Activated CD4-positive, alpha-beta T cell treated with anti-CD3 and anti-CD28 coated beads, Interleukin-10, Interleukin-2, amounts not matched to agents 100 ng/mL and 50 ng/mL, durations not matched to agents 16 hours and 8 hours (primary cell): ENCODE data around the gene CMIP.
"Not testable (repeated sequence)": the region's sequence is repeated elsewhere in the genome, so short reads cannot be mapped to it uniquely, and the experiment has no call there.

Source experiments
- DNase-seq: peaks from one replicate; pipeline ENCODE4 v3.0.0-alpha.2; 2020

The CMIP gene

DNA sequence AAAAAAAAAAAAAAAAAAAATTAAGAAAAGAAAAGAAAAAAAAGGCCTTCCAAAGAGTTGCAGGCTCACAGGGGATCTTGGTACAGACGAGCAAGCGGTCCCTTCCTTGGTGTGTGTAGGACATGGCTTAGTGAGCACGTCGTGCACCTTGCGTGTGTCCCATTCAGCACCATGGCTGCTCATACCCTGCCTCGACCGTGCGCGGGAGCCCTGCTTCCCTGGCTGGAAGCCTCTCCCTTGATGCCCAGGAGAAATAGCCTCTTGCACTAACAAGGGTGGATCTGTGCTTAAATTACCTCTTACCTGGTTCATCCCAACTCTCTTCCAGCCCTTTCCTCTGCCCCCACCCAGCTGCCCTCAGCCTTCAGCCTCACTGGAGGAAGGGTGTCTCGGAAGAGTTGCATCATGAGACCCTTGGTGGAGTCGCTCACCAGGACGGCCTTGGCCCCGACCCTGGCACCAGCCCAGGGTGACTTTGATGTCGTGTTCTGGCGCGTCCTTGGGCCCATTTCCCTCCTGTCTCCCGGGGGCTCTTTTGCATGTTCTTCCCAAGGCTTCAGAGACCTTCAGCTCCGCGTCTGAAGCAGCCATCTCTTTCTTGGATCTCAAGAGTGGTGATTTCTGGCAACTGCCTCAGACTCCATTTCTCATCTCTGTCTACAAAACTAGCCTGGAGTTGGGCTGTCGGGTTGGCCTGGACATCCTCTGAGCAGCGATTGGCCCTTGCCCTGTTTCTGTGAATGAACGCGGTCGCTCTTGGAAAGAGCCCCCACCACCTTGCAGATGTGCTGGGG is 127.2 kb downstream of the CMIP start:
- DNase-seq: no peak

DNA sequence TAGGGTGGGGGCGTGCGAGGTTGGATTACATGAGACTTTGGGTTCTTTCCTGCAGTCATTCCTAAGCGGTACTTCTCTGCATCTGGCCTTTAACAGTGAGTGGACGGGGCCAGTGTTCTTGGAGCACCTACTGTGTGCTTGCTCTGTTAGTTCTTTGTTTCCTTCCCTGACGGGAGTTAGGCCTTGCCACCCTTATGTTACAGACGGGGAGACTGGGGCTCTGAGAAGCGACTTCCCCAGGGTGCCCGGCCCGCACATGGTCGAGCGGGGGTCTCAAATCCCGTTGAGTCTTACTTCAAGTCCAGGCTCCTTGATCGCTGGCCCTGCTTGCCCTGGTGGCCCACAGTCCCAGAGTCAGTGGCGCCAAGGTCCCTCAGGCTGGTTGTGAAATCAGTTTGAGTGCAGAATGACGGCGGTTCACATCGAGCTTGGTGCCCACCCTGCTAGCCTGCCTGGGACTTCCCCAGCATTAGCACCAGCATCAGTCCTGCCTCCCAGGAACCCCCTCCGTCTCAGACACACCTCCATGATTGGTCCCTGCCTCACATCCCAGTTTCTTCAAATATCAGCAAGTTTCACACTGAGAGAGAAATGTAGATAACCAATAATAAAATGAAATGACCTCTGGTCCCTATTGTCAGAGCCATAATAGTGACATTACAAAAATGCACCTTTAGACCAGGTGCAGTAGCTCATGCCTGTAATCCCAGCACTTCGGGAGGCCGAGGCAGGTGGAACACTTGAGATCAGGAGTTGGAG is 128.0 kb downstream of the CMIP start:
- DNase-seq: no peak

DNA sequence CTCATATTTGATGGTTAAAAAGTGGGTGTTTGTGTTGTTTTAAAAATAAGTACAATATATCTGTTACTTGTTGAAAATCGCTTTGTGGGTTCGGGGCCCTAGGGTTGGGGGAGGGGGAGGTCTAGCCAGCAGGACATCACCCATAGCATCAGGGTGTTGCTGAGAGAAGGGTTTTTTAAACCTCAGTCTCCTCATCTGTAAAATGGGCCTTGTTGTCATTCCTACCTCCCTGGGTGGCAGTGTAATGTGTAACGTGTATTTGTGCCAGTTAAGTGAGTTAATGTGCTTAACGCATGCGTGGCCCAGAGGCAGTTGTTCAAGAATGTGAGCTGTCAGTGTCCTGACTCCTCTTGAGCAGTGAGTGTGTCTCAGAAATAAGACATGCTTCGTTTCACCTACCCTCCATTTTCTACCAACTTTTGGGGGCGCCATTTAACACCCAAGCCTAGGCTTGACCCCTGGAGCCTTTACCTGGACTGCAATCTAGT is 129.0 kb downstream of the CMIP start:
- no peak for DNase-seq

DNA sequence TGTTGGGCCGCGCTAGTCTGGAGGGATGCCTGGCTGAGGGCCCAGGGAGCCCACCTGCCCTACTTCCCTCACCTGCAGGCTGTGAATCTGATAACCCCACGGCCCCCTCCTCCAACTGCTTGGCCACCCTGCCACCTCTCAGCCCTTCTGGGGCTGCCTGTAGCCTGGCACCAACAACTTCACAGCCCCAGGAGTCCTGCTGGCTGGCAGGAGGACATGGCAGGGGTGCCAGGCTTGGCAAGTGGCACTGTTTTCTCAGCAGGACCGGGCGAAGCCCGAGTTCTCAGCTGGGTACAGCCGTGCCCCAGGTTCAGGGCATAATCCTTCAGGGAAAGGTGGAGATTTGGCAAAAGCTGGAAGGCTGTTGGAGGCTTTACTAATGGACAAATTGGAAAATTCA is 129.6 kb downstream of the CMIP start:
- DNase-seq: no peak

DNA sequence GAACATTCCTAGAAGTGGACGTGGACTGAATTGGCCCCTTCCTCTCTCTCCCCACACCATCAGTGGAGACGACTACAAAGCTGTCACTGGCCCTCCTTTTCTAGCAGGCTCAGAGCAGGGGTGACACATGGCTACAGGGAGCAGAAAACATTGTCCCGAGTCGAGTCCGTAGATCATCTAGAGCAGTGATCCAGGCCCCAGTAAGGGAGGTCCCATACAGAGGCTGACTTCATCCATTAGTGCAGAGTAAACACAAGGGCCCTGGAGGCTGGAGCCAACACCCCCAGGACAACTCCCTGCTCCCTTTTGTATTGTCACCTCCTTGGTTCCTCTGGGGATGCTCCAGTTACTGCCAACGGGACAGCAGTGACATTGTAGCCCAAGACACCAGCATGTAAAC is 130.7 kb downstream of the CMIP start:
- DNase-seq: no peak

DNA sequence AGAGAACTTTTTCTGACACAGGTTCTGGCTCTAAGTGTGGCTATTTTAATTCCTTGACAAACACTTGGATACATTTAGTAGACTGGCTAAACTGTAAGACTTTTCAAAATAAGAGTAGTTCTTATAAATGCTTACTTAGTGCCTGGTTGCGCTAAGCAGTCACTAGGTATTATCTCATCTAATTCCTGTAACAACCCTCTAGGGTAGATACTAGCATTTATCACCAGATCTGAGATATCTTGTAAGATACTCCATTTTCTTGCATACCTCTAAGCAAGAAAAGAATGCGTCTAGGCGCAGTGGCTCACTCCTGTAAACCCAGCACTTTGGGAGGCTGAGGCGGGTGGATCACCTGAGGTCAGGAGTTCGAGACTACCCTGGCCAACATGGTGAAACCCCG is 131.2 kb downstream of the CMIP start:
- DNase-seq: no peak

DNA sequence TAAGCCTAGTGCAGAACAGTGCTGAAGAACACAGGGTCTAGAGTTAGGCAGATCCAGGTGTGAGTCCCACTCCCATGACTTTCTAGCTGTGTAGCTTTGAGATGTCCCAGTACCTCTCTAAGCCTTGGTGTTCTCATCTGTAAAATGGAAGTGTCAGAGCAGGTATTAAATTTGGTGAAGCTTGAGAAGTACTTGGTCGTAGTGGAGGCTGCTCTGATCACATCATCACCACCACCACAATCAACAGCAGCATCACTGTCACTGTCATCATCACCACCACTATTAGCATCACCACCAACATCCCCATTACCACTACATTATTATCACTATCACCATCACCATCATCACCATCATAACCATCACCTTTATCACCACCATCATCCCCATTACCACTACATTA is 132.1 kb downstream of the CMIP start:
- DNase-seq: no peak

DNA sequence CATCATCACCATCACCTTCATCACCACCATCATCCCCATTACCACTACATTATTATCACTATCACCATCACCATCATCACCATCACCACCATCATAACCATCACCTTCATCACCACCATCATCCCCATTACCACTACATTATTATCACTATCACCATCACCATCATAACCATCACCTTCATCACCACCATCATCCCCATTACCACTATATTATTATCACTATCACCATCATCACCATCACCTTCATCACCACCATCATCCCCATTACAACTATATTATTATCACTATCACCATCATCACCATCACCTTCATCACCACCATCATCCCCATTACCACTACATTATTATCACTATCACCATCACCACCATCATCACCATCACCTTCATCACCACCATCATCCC is 132.7 kb downstream of the CMIP start:
- DNase-seq: not testable (repeated sequence)

DNA sequence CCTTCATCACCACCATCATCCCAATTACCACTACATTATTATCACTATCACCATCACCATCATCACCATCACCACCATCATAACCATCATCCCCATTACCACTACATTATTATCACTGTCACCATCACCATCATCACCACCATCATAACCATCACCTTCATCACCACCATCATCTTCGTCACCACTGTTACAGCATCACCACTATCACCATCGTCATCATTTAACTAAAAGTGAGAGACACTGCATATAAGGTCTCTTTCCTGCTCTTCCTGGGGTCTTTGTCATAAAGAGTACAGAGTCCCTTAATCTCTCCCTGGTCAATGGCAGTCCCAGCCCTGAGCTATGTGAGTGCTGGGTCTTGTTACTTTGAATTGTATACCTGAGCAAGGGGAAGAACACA is 133.5 kb downstream of the CMIP start:
- no peak for DNase-seq

DNA sequence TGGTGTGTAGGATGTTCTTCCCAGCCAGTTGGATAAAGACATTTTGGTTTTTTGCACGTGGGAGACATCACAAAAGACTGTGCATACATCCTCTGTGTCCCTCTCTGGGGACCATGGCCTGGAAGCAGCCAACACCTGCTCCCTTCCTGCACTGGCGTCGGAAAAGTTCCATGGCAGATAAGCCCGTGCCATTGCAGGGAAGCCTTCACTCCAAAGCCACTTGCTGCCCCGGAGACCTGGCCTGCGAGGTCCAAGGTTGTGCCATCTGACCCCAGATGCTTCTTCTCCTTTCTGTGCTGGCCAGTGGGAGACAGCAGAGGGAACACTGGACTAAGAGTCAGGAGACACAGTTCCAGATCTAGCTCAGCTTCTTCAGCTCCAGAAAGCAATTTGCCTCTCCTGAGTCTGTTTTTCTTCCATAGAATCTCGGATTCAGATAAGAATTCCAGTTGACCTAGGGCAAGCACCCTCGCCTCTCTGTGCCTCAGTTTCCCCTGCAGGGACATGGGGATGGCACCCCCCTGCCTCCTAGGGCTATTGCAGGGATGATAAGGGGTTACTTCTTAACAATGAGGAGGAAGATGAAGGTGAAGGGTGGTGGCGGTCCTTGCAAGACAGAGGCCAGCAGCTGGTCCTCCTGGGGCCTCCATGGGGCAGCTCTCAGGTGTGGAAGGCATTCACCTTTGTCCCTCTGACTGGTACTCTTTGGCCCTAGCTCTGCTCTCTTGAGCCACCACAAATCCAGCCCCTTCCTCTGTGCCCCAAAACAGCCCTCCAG is 134.2 kb downstream of the CMIP start:
- DNase-seq: no peak

DNA sequence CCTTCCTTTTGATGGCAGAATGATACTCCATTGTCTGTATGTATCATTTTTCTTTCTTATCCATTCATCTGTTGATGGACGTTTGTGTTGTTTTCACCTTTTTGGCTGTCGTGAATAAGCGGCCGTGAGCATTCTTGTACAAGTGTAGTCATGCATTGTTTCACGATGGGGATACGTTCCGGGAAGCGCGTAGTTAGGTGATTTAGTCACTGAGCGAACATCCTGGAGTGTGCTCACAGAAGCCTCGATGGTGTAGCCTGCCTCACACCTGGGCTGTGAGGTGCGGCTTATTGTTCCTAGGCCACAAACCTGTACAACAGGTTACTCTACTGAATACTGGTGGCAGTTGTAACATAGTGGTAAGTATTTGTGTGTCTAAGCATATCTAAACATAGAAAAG is 136.5 kb downstream of the CMIP start:
- DNase-seq: no peak

DNA sequence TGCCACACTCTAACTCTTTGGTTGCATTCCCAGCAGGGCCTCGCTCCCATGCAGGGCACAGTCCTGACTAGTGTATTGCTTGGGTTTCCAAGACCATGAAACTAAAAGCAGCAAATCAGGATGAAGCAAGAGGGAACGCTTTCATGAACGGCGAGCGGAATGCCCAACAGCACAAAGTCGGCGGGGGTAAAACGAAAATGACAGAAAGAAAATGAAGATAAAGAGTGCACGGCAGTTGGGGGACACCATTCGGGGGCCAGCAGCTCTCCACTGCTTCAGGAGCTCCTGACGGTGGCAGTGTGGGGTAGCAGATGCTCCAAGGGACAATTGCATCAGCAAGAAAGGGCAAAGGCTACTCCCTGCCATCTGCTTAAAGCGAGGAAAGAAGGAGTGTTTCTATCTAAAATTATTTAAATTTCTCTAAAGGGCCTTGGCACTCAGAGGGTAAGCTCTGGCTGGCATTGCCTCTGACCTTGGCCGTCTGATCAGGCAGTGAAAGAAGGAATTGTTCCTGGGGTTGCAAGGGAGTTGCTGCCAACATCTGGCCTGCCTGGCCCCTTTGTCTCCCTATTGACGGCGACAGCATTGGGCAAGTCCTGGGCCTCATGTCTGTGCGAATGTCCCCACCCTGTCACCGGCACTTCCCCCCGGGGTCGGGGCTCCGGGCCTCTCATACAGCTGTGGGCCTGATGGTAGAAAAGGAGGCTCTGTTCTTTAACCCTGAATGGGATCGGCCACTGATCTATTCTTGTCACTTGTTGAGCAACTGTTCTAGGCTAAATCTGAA is 138.2 kb downstream of the CMIP start:
- DNase-seq: no peak

DNA sequence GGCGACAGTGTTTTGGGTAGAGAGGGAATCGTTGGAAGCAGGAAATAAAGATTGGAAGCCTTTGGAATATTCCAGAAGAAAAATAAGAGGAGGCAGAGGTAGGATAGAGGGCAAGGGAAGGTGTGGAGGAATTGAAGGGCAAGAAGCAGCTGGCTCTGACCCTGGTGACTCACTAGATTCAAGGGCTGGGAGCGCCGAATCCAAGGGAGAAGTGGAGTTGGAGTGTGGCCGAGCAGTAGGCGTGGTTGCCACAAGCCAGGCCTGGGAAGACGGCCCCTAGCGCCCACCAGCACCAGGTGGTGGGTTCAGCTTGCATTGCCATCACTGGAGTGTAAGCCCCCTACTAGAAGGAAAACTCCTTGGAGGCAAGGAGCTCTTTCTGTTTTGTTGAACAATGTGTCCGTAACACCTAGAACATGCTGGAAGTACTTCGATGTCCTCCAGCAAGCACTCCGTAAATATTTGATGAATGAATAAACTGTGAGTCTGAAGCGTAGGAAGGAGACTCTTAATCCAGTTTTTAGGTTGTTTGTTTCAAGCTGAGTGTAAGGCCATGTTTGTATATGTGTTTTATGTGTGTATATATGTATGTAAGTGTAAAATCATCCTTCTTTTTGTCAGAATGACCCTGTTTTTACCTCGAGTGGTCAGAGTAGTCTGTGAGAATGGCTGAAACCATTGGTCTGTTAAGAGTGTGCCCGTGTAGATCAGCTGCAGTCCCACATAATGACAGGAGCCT is 139.5 kb downstream of the CMIP start:
- no peak for DNase-seq

DNA sequence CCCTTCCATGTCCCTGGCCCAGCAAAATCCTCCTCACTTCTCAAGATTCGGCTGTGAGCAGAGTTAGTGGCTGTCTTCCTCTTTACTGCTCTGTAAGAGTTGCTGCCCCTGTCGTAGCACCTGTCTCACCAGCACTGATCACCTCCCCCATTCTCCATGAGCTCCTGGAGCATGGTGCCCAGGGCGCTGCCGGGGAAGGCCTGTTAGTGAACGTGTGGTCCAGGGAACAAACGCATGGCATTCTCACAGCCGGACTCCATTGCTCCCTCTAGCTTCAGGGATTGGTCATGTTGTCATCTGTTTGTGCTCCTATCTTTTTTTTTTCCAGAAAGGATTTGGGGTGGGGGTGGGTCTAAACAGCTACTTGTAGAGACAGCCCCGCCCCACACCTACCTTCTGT is 141.2 kb downstream of the CMIP start:
- no peak for DNase-seq

DNA sequence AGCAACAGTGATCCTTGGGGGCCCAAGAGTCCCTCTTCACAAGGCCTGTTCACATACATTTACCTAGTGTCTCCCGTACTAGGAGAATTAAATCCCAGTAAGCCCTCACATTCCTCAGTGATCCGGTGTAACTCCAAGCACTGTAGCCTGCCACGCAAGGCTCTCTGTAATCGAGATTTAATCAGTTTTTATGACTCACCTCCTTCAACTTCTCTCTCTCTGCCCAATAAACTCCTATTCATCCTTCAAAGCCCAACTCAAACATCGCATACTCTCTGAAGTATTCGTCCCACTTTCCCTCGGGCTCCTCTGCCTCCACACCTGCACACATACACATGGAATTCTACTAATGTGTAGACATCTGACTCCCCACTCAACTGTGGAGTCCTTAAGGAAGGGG is 141.8 kb downstream of the CMIP start:
- no peak for DNase-seq

DNA sequence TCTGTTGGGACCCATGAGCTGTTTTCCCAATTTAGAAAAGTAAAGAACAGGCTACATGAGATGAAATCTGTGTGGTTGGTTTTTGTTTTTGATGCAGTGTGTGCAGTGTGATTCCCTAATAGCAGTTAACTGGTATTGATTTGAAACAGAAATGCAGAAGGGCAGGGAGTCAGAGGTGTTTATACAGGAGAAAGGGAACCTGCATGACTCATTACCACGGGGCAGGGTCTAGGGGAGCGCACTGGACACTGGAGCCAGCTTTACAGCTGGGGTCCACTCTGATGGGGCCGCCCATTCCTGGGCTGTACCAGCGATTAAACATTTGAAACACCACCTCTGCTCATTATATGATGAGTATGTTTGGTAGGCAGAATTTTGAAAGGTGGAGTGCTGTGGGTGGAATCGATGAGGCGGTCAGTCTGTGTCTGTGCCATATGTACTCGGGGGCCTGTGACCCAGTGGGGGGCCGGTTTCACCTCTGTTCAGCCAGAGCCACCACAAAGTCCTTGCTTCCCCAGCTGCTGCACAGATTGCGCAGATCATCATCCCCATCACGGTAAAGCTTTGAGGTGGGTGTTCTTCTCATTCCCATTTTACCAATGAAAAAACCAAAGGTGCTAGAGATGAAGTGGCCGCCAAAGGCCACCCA is 142.5 kb downstream of the CMIP start:
- no peak for DNase-seq

DNA sequence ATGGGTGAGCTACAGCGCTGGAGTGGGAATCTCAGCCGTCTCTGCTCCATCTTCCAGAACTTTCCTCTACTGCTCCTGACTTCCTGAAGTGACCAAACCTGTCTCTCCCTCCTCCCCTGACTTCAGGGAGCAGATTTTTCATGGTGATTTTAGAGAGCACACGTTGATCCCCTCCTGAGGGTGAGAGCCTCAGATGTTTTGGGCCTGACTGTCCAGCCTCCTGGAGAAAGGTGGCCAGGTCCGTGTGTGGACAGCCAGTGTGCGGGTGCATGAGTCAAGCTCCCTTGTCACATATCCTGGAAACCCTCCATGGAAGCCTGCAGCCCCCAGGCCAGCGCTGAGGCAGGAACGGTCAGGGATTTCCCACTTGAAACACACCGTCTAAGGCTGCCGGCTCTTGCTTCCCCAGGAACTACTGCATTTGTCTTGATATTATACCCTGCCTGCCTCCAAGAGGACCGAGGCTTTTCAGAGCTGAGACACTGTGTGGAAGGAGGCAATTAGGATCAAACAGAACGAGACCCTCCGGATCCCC is 143.1 kb downstream of the CMIP start:
- DNase-seq: no peak

DNA sequence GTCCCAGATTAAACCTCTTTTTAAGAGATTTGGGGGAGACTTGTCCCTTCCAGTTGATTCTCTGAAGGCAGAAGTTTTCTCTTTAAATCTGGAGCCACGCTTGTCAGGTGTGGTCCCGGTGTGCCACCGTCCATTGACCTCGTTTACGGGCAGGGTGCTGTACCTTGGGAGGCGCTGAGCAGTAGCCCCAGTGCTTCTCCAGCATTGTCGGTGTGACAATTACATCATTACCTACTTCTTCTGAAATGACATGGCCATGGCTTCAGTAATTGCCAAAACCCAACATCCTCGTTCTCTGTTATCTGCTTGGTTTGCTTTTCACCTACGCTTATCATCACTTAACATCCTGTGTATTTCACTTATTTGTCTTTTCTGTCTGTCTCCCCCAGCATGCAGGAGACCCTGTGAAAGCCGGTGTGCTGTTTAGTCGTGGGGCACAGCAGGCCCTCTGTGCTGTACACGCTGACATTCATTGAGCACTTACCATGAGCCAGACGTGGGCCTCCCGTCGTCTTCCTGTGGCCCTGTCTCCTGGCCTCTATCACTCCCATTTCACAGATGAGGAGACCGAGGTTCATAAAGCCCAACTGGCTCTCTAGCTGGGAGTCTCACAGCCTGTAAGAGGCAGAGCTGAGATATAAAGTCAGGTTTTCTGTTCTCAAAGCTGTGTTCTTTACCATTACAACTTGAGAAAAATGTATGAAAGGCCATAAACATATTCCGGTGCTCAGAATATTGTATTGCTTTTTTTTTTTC is 143.9 kb downstream of the CMIP start:
- peak; percentile 25 for DNase-seq

DNA sequence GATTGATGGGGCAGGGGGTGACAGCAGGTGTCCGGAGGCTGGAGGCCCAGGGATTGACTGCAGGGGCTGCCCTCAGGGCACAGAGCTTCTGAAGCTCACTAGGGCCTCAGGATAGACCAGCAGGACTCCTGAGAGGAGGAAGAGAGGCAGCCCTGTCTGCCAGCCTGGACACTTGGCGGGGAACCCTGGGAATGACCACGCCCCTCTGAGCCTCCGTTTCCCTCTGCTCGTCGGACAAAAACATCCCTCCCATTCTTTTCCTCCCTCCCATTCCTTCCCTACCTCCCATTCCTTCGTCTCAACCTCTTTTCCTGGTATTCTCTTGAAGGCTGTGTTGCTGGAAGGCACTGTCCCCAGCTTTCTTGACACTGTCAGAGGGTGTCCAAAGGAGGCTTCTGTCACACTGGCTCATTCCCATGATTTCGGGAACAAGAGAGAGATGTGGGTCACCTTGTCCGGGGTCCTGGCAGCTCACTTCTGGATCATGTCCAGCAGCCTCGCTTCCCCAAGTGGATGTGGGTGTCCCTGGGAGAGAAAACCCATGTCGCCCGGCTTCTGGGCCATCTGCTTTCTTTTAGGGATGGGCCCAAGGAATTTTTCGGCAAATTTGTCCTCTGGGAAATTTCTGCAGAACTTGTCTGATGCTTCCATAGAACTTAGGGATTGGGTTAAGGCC is 145.5 kb downstream of the CMIP start:
- DNase-seq: no peak
